ENCODE measurements around the gene KRTAP12-3.

Gene KRTAP12-3

GRCh38 chr21:44704636-44705001 is 46.9 kb downstream of the KRTAP12-3 start:
- no peak for DNase-seq

DNA sequence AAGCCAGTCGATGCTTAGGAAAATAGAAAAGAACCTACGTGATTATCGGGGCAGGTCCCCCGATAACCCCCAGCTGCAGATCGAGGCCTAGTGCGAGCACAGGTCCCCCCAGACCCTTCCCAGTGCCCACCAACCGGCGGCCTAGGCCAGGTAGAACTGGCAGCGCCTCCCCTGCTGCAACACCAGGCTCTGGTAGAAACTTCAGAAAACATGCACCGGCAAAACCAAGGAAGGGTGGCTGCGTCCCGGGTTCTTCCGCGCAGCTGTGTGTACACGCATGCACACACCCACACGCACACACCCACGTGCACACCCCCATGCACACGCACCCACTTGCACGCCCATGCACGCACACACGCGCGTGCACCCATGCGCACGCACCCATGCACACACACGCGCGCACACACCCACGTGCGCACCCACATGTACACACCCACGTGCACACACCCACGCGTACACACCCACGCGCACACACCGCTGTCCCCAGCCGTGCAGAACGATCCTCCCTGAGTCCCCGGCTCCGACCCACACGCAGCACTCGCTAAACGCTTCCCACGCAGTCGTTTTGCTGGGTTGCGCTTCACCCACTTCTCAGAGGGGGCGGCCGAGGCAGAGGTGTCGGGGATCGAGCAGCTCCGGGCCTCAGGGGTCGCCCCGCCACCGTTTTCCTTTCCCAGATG is 48.4 kb downstream of the KRTAP12-3 start:
- DNase-seq, result no peak

- DNase-seq, result no peak
Observed at GRCh38 chr21:44706706-44707581, 49.2 kb downstream of the KRTAP12-3 start.
